OCI-LY7 (cell line): Measurements from ENCODE around the gene TMEM167B. TPM values are rescaled to one million over a fixed set of nuclear protein-coding genes. Genes with fewer than 3 reads are reported as not detected.

ENCODE experiments used
- BruUV-seq: library from RNA; stranded (reverse); fragments of 400-500 nt; replicated peaks from 2 replicates; lab custom pipeline; 2021; lab: Mats Ljungman, UMichigan
- CTCF ChIA-PET: fragments of 300-600 bp; sonication (Branson Sonifier 250); formaldehyde crosslinking; loops from one replicate; lab custom pipeline; 2022; ENCODE audit warnings: antibody characterized with exemption; ENCODE audit not compliant: unreplicated experiment; lab: Charles Lee
- POLR2A ChIA-PET: fragments of 300-600 bp; sonication (Branson Sonifier 250); formaldehyde crosslinking; loops from one replicate; lab custom pipeline; 2022; ENCODE audit warnings: antibody characterized with exemption; lab: Charles Lee
- DNase-seq: peaks from one replicate; pipeline ENCODE4 v3.0.0-alpha.2; 2015; ENCODE audit warnings: low spot score
- H2AFZ ChIP-seq: fragments of 200-600 bp; sonication (generic), shearing (Covaris generic); 2 replicates; pipeline ENCODE4 v1.6.1; 2014; ENCODE audit warnings: mild to moderate bottlenecking, antibody characterized with exemption, low read length, moderate library complexity
- H3K27ac ChIP-seq: fragments of 200-600 bp; sonication (generic); 2 replicates; pipeline ENCODE4 v1.5.1; 2014; ENCODE audit warnings: mixed run types, low read depth, mild to moderate bottlenecking, moderate library complexity, low read length, inconsistent platforms; ENCODE audit not compliant: poor library complexity, severe bottlenecking
- H3K36me3 ChIP-seq: fragments of 200-600 bp; sonication (generic); 2 replicates; pipeline ENCODE4 v1.6.1; 2014; ENCODE audit warnings: mild to moderate bottlenecking, antibody characterized with exemption, low read length, moderate library complexity, mixed read lengths; ENCODE audit not compliant: insufficient read depth
- H3K4me1 ChIP-seq: fragments of 200-600 bp; sonication (generic); 2 replicates; pipeline ENCODE4 v1.5.1; 2014; ENCODE audit warnings: mild to moderate bottlenecking, low read length; ENCODE audit not compliant: insufficient read depth, poor library complexity, severe bottlenecking
- H3K4me2 ChIP-seq: fragments of 200-600 bp; sonication (generic); 2 replicates; pipeline ENCODE4 v1.6.1; 2014; ENCODE audit warnings: mild to moderate bottlenecking, low read length
- H3K4me3 ChIP-seq: fragments of 200-600 bp; sonication (generic); 2 replicates; pipeline ENCODE4 v1.5.1; 2014; ENCODE audit warnings: mild to moderate bottlenecking, low read depth, low read length; ENCODE audit not compliant: poor library complexity, severe bottlenecking
- H3K79me2 ChIP-seq: fragments of 200-600 bp; sonication (generic); 2 replicates; pipeline ENCODE4 v1.6.1; 2016; ENCODE audit warnings: low read depth, mild to moderate bottlenecking, low read length, moderate library complexity, mixed read lengths; ENCODE audit not compliant: insufficient read depth
- H3K9me2 ChIP-seq: fragments of 200-600 bp; sonication (generic); 2 replicates; pipeline ENCODE4 v1.6.1; 2016; ENCODE audit warnings: mild to moderate bottlenecking, low read length, mixed read lengths; ENCODE audit not compliant: insufficient read depth
- H3K9me3 ChIP-seq: fragments of 200-600 bp; sonication (generic); 2 replicates; pipeline ENCODE4 v1.6.1; 2014; ENCODE audit warnings: mild to moderate bottlenecking, mixed run types, low read length, mixed read lengths
- H4K20me1 ChIP-seq: fragments of 200-600 bp; sonication (generic); 2 replicates; pipeline ENCODE4 v1.6.1; 2014; ENCODE audit warnings: mild to moderate bottlenecking, antibody characterized with exemption, low read length, moderate library complexity, mixed read lengths; ENCODE audit not compliant: insufficient read depth
- CTCF ChIP-seq: fragments of 200-600 bp; sonication (generic); conservative IDR thresholded peaks from 2 replicates; pipeline ENCODE4 v1.5.1; 2014; ENCODE audit warnings: mild to moderate bottlenecking, antibody characterized with exemption, low read length, moderate library complexity, mixed read lengths
- EZH2phosphoT487 ChIP-seq: fragments of 200-600 bp; sonication (generic); IDR thresholded peaks from 2 replicates; pipeline ENCODE4 v1.6.1; 2018; ENCODE audit warnings: low read depth, borderline replicate concordance, mild to moderate bottlenecking, mixed run types, antibody characterized with exemption, low read length, moderate library complexity, mixed read lengths
- intact Hi-C: fragments of 100-400 bp; cut with micrococcal nuclease; formaldehyde crosslinking; loops from one replicate; pipeline ENCODE4 v1.10.0; 2022; ENCODE audit not compliant: unreplicated experiment
- total RNA-seq, 2 experiments: library from RNA; depleted of rRNA in 1 of 2; stranded (reverse); fragments of >200 nt in 1 of 2; shearing (Covaris generic) in 1 of 2; gene quantifications; 2 replicates each; pipeline ENCODE4 v1.2.3, GENCODE V29; 2014 to 2022

Gene TMEM167B
- total RNA-seq, 2 experiments from 2014 or later = 12.3 to 21.2 TPM

GRCh38 chr1:109131059-109131458 is 40.5 kb downstream of the TMEM167B start:
- DNase-seq = no peak
- Histone ChIP-seq H3K79me2 (no peaks in the 10 kb centered on the region), H3K4me2 (no peak overlapping the region), H2AFZ (no peak overlapping the region), H3K36me3 (no peaks in the 10 kb centered on the region), H3K9me3 (no peaks in the 10 kb centered on the region), H3K4me1 (peaks cover 17% of the 10 kb centered on the region), H4K20me1 (no peaks in the 10 kb centered on the region), H3K9me2 (no peaks in the 10 kb centered on the region), H3K27ac (no peak overlapping the region), H3K4me3 (no peak overlapping the region)
- CTCF ChIA-PET = no interaction called here
- BruUV-seq = no TSS peak
- POLR2A ChIA-PET = interaction anchor here (1.1 to 2.7 kb wide), 2 partner anchors 10 to 21 kb away, joined by 4 to 12 read pairs; no protein-coding TSS in a partner anchor
- intact Hi-C loops = no loop called here
- TF ChIP-seq CTCF (no peak), EZH2phosphoT487 (no peak)

DNA sequence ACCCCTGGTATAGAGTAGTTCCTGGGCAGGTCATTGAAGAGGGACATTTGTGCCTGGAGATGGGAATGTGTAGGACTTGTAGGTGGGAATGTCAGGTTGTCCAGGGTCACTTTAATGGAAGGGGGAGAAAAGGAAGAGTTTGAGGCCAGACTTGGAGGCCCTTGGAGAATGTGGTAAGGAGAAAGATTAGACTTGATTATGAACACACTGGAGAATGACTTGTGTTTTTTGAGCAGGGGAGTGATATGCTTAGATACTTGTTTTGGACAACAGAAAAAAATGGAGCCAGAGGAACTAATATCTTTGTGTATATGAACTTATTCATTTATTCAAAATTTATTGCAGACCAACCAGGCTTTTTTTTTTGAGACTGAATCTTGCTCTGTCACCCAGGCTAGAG is 41.2 kb downstream of the TMEM167B start:
- intact Hi-C loops = no loop called here
- Histone ChIP-seq H3K4me2 (no peak overlapping the region), H3K36me3 (no peaks in the 10 kb centered on the region), H3K79me2 (no peaks in the 10 kb centered on the region), H3K27ac (no peak overlapping the region), H4K20me1 (no peaks in the 10 kb centered on the region), H3K4me1 (peaks cover 17% of the 10 kb centered on the region), H3K4me3 (no peak overlapping the region), H3K9me2 (no peaks in the 10 kb centered on the region), H3K9me3 (no peaks in the 10 kb centered on the region), H2AFZ (no peak overlapping the region)
- CTCF ChIA-PET = no interaction called here
- no peak for DNase-seq
- POLR2A ChIA-PET = interaction anchor here (2.7 kb wide), 1 partner anchor 11 kb away, joined by 12 read pairs; no protein-coding TSS in a partner anchor
- no peak for TF ChIP-seq EZH2phosphoT487
- no peak for TF ChIP-seq CTCF
- BruUV-seq = no TSS peak

GRCh38 chr1:109133002-109133706 is 42.6 kb downstream of the TMEM167B start:
- intact Hi-C loops = no loop called here
- Histone ChIP-seq H4K20me1 (no peaks in the 10 kb centered on the region), H3K36me3 (no peaks in the 10 kb centered on the region), H3K4me3 (no peak overlapping the region), H3K9me2 (no peaks in the 10 kb centered on the region), H3K9me3 (no peaks in the 10 kb centered on the region), H3K4me2 (no peak overlapping the region), H3K79me2 (no peaks in the 10 kb centered on the region), H2AFZ (peak overlapping the region; percentile 56; the same call in 1 of the 2 replicates), H3K27ac (no peak overlapping the region), H3K4me1 (peaks cover 17% of the 10 kb centered on the region)
- BruUV-seq = no TSS peak
- no peak for DNase-seq
- ChIA-PET POLR2A (interaction anchor here (0.8 kb wide), 1 partner anchor 9 kb away, joined by 3 read pairs; no protein-coding TSS in a partner anchor), CTCF (no interaction called here)
- TF ChIP-seq EZH2phosphoT487 = no peak
- no peak for TF ChIP-seq CTCF
